Neural cell (in vitro differentiated cells): Measurements from ENCODE around the gene FGF14.

Experiments
- EZH2 ChIP-seq: fragments of 200-600, 300-800 bp; shearing (Covaris generic), sonication (generic); IDR thresholded peaks from 2 replicates; pipeline ENCODE4 v1.6.1; 2014; ENCODE audit warnings: antibody characterized with exemption, low read length, borderline replicate concordance, mild to moderate bottlenecking; ENCODE audit not compliant: insufficient read depth, poor library complexity, severe bottlenecking
- POLR2AphosphoS5 ChIP-seq: IDR thresholded peaks from 2 replicates; pipeline ENCODE4 v1.6.1; 2012
- RAD21 ChIP-seq: fragments of 450-650 bp; conservative IDR thresholded peaks from 2 replicates; pipeline ENCODE4 v1.6.1; 2014; ENCODE audit warnings: antibody characterized with exemption, mild to moderate bottlenecking, moderate library complexity
- TF ChIP-seq, protein P1 (sequence below): fragments of 450-650 bp; IDR thresholded peaks from 2 replicates; pipeline ENCODE4 v1.5.1; 2014; ENCODE audit warnings: antibody characterized with exemption, mild to moderate bottlenecking, moderate library complexity; ENCODE audit not compliant: poor library complexity, severe bottlenecking
- TF ChIP-seq, protein P2 (sequence below): IDR thresholded peaks from 2 replicates; pipeline ENCODE4 v1.6.1; 2012; ENCODE audit warnings: borderline replicate concordance

DNA sequence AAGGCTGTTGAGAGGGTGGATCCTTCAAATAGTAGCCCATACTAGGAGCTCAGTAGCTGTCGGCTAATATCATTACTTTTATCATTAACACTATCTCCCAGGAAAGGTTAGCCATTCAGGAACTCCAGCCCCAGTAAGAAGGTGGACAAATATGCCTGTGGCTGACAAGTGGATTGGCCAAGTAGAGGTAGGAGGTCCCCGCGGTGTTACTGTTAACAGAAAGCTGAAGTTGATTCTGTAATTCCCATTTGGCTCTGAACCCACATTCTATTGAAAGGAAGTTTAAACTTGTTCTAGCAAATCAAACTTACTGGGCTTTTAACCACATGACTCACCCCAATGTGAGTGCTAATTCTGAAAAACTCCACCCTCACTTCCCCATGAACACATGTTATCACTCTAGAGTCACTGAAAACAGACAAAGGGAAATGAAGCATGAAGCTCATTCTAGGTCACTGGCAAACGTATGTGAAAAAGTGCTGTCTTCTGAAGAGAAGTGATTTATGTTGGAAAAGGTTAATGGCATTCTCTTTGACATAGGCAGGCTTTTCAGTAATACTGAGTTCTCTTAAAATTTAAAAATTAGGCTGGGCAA lies 273.5 kb downstream of the FGF14 start:
- TF ChIP-seq, protein P1, sequence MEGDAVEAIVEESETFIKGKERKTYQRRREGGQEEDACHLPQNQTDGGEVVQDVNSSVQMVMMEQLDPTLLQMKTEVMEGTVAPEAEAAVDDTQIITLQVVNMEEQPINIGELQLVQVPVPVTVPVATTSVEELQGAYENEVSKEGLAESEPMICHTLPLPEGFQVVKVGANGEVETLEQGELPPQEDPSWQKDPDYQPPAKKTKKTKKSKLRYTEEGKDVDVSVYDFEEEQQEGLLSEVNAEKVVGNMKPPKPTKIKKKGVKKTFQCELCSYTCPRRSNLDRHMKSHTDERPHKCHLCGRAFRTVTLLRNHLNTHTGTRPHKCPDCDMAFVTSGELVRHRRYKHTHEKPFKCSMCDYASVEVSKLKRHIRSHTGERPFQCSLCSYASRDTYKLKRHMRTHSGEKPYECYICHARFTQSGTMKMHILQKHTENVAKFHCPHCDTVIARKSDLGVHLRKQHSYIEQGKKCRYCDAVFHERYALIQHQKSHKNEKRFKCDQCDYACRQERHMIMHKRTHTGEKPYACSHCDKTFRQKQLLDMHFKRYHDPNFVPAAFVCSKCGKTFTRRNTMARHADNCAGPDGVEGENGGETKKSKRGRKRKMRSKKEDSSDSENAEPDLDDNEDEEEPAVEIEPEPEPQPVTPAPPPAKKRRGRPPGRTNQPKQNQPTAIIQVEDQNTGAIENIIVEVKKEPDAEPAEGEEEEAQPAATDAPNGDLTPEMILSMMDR, result no peak
- no peak for TF ChIP-seq POLR2AphosphoS5
- TF ChIP-seq RAD21, result no peak
- TF ChIP-seq EZH2, result no peak
- TF ChIP-seq, protein P2, sequence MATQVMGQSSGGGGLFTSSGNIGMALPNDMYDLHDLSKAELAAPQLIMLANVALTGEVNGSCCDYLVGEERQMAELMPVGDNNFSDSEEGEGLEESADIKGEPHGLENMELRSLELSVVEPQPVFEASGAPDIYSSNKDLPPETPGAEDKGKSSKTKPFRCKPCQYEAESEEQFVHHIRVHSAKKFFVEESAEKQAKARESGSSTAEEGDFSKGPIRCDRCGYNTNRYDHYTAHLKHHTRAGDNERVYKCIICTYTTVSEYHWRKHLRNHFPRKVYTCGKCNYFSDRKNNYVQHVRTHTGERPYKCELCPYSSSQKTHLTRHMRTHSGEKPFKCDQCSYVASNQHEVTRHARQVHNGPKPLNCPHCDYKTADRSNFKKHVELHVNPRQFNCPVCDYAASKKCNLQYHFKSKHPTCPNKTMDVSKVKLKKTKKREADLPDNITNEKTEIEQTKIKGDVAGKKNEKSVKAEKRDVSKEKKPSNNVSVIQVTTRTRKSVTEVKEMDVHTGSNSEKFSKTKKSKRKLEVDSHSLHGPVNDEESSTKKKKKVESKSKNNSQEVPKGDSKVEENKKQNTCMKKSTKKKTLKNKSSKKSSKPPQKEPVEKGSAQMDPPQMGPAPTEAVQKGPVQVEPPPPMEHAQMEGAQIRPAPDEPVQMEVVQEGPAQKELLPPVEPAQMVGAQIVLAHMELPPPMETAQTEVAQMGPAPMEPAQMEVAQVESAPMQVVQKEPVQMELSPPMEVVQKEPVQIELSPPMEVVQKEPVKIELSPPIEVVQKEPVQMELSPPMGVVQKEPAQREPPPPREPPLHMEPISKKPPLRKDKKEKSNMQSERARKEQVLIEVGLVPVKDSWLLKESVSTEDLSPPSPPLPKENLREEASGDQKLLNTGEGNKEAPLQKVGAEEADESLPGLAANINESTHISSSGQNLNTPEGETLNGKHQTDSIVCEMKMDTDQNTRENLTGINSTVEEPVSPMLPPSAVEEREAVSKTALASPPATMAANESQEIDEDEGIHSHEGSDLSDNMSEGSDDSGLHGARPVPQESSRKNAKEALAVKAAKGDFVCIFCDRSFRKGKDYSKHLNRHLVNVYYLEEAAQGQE, result no peak
